RWPE1 (cell line): ENCODE measurements around the gene GOLGA3.
"Not testable (repeated sequence)": the region's sequence is repeated elsewhere in the genome, so short reads cannot be mapped to it uniquely, and the experiment has no call there.

ENCODE experiments used
- CTCF ChIA-PET: fragments of 350-600 bp; sonication (Branson Sonifier 250); formaldehyde crosslinking; extraction: SDS; loops from one replicate; lab custom pipeline; 2021; lab: Yijun Ruan, JAX
- POLR2A ChIA-PET: fragments of 400-600 bp; formaldehyde crosslinking; extraction: SDS; loops from one replicate; lab custom pipeline; 2020; ENCODE audit warnings: antibody characterized with exemption; ENCODE audit not compliant: low non-redundant PET; lab: Yijun Ruan, JAX
- DNase-seq: peaks from one replicate; pipeline ENCODE4 v3.0.0; 2012; ENCODE audit warnings: low spot score
- H3K27ac ChIP-seq: fragments of 450-650 bp; 2 replicates; pipeline ENCODE4 v1.5.1; 2017
- CTCF ChIP-seq: fragments of 450-650 bp; conservative IDR thresholded peaks from 2 replicates; pipeline ENCODE4 v1.5.1; 2017; ENCODE audit warnings: low read depth, mild to moderate bottlenecking

The GOLGA3 gene

GRCh38 chr12:132754160-132754932, 74.3 kb downstream of the GOLGA3 start:
- ChIA-PET POLR2A (no interaction called here), CTCF (no interaction called here)
- no peak for TF ChIP-seq CTCF
- DNase-seq = no peak
- no peak overlapping the region for H3K27ac ChIP-seq

- POLR2A ChIA-PET, H3K27ac ChIP-seq, DNase-seq: not testable (repeated sequence)
- CTCF ChIA-PET = interaction anchor here (0.7 kb wide), 1 partner anchor 21 kb away, joined by 3 read pairs; no protein-coding TSS in a partner anchor
Observed at GRCh38 chr12:132753670-132754069, 75.0 kb downstream of the GOLGA3 start.

GRCh38 chr12:132748319-132748718, 80.3 kb downstream of the GOLGA3 start:
- DNase-seq = no peak
- CTCF ChIA-PET = no interaction called here
- POLR2A ChIA-PET = no interaction called here
- H3K27ac ChIP-seq = no peak overlapping the region
- TF ChIP-seq CTCF = no peak

GRCh38 chr12:132747896-132748295, 80.8 kb downstream of the GOLGA3 start:
- no peak for TF ChIP-seq CTCF
- no peak for DNase-seq
- CTCF ChIA-PET = no interaction called here
- H3K27ac ChIP-seq = no peak overlapping the region
- POLR2A ChIA-PET = no interaction called here

GRCh38 chr12:132747395-132747794, 81.3 kb downstream of the GOLGA3 start:
- ChIA-PET POLR2A (no interaction called here), CTCF (no interaction called here)
- DNase-seq = no peak
- no peak overlapping the region for H3K27ac ChIP-seq
- no peak for TF ChIP-seq CTCF

- 0 out of 2 replicates have a peak overlapping the region, but pooled peaks have one; percentile 31 for H3K27ac ChIP-seq
- TF ChIP-seq CTCF = no peak
- POLR2A ChIA-PET = no interaction called here
- CTCF ChIA-PET = no interaction called here
- DNase-seq = no peak
Observed at GRCh38 chr12:132746613-132747012, 82.1 kb downstream of the GOLGA3 start.

GRCh38 chr12:132743831-132744230, 84.8 kb downstream of the GOLGA3 start:
- ChIA-PET CTCF (no interaction called here), POLR2A (no interaction called here)
- H3K27ac ChIP-seq = no peak overlapping the region
- DNase-seq = no peak
- no peak for TF ChIP-seq CTCF
